AG10803 (cell line): Measurements from ENCODE around the gene COX7A2.

ENCODE experiments used
- DNase-seq: peaks from one replicate; pipeline ENCODE4 v3.0.0; 2010; ENCODE audit warnings: low read depth
- H3K4me3 ChIP-seq: 2 replicates; pipeline ENCODE4 v1.5.1; 2011; ENCODE audit warnings: mild to moderate bottlenecking, low read length, control low read depth
- CTCF ChIP-seq: conservative IDR thresholded peaks from 2 replicates; pipeline ENCODE4 v1.5.1; 2011; ENCODE audit warnings: mild to moderate bottlenecking, low read length, control low read depth, inconsistent platforms

Gene COX7A2

GRCh38 chr6:75221116-75221515, 22.5 kb downstream of the COX7A2 start:
- H3K4me3 ChIP-seq = no peak overlapping the region
- no peak for DNase-seq
- TF ChIP-seq CTCF = no peak

- no peak overlapping the region for H3K4me3 ChIP-seq
- no peak for TF ChIP-seq CTCF
- peak; percentile 78 for DNase-seq
These were observed 23.2 kb downstream of the COX7A2 start for GRCh38 chr6:75220357-75220756.

GRCh38 chr6:75219263-75219662, 24.3 kb downstream of the COX7A2 start:
- TF ChIP-seq CTCF = no peak
- DNase-seq = no peak
- H3K4me3 ChIP-seq = no peak overlapping the region

- no peak overlapping the region for H3K4me3 ChIP-seq
- peak; percentile 74 for DNase-seq
- TF ChIP-seq CTCF = no peak
These were observed 26.4 kb downstream of the COX7A2 start for GRCh38 chr6:75217193-75217592.

- TF ChIP-seq CTCF = no peak
- no peak for DNase-seq
- H3K4me3 ChIP-seq = no peak overlapping the region
These were observed 28.3 kb downstream of the COX7A2 start for GRCh38 chr6:75215291-75215690.

GRCh38 chr6:75213732-75214131, 29.9 kb downstream of the COX7A2 start:
- no peak for DNase-seq
- H3K4me3 ChIP-seq = no peak overlapping the region
- TF ChIP-seq CTCF = 0 out of 2 replicates have a peak, but pooled peaks have one; percentile 7

- no peak overlapping the region for H3K4me3 ChIP-seq
- TF ChIP-seq CTCF = no peak
These were observed 30.5 kb downstream of the COX7A2 start for GRCh38 chr6:75213112-75213511.

More at GRCh38 chr6:75213112-75213511, 30.5 kb downstream of the COX7A2 start:
- DNase-seq = peak; percentile 72
